ENCODE results near the gene USP8.

- TF ChIP-seq, protein P1, sequence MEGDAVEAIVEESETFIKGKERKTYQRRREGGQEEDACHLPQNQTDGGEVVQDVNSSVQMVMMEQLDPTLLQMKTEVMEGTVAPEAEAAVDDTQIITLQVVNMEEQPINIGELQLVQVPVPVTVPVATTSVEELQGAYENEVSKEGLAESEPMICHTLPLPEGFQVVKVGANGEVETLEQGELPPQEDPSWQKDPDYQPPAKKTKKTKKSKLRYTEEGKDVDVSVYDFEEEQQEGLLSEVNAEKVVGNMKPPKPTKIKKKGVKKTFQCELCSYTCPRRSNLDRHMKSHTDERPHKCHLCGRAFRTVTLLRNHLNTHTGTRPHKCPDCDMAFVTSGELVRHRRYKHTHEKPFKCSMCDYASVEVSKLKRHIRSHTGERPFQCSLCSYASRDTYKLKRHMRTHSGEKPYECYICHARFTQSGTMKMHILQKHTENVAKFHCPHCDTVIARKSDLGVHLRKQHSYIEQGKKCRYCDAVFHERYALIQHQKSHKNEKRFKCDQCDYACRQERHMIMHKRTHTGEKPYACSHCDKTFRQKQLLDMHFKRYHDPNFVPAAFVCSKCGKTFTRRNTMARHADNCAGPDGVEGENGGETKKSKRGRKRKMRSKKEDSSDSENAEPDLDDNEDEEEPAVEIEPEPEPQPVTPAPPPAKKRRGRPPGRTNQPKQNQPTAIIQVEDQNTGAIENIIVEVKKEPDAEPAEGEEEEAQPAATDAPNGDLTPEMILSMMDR (IDR thresholded peaks at IDR 0.05): no peak
- TF ChIP-seq EP300 (IDR thresholded peaks at IDR 0.05): no peak
- no peak for TF ChIP-seq POLR2A (IDR thresholded peaks at IDR 0.05)
Observed at GRCh38 chr15:50503144-50503543, 78.9 kb downstream of the USP8 start.

Data from ovary (tissue), 3 donors.